Breast epithelium (tissue), 3 donors: Measurements from ENCODE around the gene ADCY2.

ENCODE experiments used
- CTCF ChIP-seq, 3 donors: fragments of 450-650 bp; IDR thresholded peaks; one replicate each; pipeline ENCODE4 v1.5.1; 2016 to 2017; ENCODE audit warnings: antibody characterized with exemption in 3 of 3, mild to moderate bottlenecking in 3 of 3, moderate library complexity in 3 of 3
- POLR2A ChIP-seq: fragments of 450-650 bp; IDR thresholded peaks from one replicate; pipeline ENCODE4 v1.6.1; 2016; ENCODE audit warnings: antibody characterized with exemption, mild to moderate bottlenecking, moderate library complexity

DNA sequence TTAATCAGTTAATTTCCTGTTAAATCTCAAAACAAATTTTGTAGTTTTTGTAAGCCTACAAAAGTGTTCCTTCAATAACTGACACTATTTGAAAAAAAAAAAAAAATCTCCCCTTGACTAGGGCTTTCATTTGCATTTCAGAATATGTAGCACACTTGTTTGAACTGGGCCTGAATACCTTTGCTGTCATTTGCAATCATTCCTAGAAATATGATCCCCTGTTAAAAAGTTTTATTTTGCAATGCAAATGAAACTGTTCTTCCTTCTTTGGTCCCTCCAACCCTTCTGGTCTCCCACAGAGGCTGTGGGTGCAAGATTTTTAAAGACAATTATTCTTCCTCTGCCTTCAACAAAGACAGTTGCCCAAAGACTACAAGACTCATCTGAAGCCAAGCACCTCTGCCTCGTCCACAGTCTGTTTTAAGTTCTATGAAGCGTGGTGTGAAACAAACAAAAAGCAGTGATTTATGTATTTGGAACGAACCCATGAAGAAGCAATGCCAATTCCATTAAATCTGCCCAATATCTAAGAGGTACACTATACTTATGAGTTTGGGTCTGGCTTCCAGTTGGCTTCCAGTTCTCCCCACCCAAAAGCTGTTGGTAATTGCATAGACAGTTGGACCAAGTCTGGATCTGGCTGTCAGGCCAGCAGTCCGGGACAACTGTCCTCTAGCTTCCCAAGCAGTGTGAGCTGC lies 388.9 kb downstream of the ADCY2 start:
- TF ChIP-seq CTCF (IDR thresholded peaks at IDR 0.05) (no peak), POLR2A (no peak)
